ENCODE measurements around the gene PRKG1.

PRKG1 gene

DNA sequence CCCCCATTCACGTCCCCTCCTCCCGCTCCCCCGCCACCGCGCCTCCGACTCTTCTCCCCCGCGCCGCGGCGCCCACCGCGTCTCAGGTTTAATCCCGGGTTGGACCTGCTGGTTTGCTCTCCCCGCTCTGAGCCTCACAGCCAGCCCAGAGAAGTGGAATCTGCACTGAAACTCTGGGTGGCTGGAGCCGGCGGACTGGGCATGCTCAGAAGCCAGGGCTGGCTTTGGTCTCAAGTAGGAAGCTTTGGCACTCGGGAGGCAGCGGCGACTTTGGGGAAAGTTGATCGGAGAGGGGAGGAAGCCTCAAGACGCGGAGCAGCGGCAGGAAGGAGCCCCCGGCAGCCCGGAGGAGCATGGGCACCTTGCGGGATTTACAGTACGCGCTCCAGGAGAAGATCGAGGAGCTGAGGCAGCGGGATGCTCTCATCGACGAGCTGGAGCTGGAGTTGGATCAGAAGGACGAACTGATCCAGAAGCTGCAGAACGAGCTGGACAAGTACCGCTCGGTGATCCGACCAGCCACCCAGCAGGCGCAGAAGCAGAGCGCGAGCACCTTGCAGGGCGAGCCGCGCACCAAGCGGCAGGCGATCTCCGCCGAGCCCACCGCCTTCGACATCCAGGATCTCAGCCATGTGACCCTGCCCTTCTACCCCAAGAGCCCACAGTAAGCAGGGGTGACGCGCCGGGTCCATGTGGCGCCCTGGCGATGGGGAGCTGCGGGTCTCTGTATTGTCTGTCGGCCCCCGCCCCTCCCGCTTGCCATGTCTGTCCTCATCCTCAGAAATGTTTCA is at the start of gene PRKG1:
PRKG1 (plus strand) TSS at position 250 of the 791 bp plus-strand sequence.
- Histone ChIP-seq H3K4me1 (ENCODE audit: low read length) (no peaks in the 10 kb centered on the region), H2AFZ (ENCODE audit: low read depth, low read length) (no peak within 1 kb of the TSS), H3K4me2 (ENCODE audit: low read length) (no peak within 1 kb of the TSS), H3K27me3 (ENCODE audit: low read depth, low read length) (no peaks in the 10 kb centered on the region), H3K9ac (ENCODE audit: low read length) (no peak within 1 kb of the TSS), H3K4me3 (ENCODE audit: low read length) (no peak within 1 kb of the TSS), H3K79me2 (ENCODE audit: low read length) (no peaks in the 10 kb centered on the region), H4K20me1 (ENCODE audit: insufficient read depth, low read length) (no peaks in the 10 kb centered on the region), H3K9me3 (ENCODE audit: insufficient read depth, low read length) (no peaks in the 10 kb centered on the region), H3K36me3 (replicated peaks; ENCODE audit: low read depth, low read length) (no peaks in the 10 kb centered on the region), H3K27ac (ENCODE audit: low read length) (no peak within 1 kb of the TSS)
- TF ChIP-seq, protein P1, sequence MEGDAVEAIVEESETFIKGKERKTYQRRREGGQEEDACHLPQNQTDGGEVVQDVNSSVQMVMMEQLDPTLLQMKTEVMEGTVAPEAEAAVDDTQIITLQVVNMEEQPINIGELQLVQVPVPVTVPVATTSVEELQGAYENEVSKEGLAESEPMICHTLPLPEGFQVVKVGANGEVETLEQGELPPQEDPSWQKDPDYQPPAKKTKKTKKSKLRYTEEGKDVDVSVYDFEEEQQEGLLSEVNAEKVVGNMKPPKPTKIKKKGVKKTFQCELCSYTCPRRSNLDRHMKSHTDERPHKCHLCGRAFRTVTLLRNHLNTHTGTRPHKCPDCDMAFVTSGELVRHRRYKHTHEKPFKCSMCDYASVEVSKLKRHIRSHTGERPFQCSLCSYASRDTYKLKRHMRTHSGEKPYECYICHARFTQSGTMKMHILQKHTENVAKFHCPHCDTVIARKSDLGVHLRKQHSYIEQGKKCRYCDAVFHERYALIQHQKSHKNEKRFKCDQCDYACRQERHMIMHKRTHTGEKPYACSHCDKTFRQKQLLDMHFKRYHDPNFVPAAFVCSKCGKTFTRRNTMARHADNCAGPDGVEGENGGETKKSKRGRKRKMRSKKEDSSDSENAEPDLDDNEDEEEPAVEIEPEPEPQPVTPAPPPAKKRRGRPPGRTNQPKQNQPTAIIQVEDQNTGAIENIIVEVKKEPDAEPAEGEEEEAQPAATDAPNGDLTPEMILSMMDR (IDR thresholded peaks at IDR 0.05; ENCODE audit: low read depth, low read length) = no peak
- TF ChIP-seq EZH2phosphoT487 (IDR thresholded peaks at IDR 0.05; ENCODE audit: low read depth) = no peak

DNA sequence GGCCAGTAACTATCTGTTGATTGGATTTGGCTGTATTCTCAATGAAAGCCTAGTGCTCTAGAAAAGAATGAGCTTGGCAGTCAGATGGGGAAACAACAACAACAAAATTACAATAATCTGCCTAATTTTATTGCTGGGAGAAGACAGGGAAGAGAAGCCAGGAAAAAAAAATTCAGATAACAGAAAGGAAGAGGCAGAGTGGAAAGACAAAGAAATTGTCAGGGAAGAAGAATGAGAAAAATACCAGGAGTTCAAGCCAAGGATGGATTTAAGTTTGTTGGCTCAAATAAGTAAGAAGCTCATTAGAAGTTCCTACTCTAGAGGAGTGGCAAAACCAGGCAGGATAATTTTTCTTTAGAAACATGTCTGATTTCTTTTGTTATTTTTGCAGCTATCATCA is 45.9 kb upstream of the PRKG1 start:
- Histone ChIP-seq H3K27ac (ENCODE audit: low read length) (no peak overlapping the region), H3K4me3 (ENCODE audit: low read length) (no peak overlapping the region), H3K4me1 (ENCODE audit: low read length) (no peaks in the 10 kb centered on the region), H3K27me3 (ENCODE audit: low read depth, low read length) (no peaks in the 10 kb centered on the region), H3K36me3 (replicated peaks; ENCODE audit: low read depth, low read length) (no peaks in the 10 kb centered on the region), H2AFZ (ENCODE audit: low read depth, low read length) (no peak overlapping the region), H3K4me2 (ENCODE audit: low read length) (no peak overlapping the region), H3K79me2 (ENCODE audit: low read length) (no peaks in the 10 kb centered on the region), H4K20me1 (ENCODE audit: insufficient read depth, low read length) (no peaks in the 10 kb centered on the region), H3K9me3 (ENCODE audit: insufficient read depth, low read length) (no peaks in the 10 kb centered on the region), H3K9ac (ENCODE audit: low read length) (no peak overlapping the region)
- TF ChIP-seq, protein P1 (IDR thresholded peaks at IDR 0.05; ENCODE audit: low read depth, low read length) = no peak
- TF ChIP-seq EZH2phosphoT487 (IDR thresholded peaks at IDR 0.05; ENCODE audit: low read depth) = no peak

DNA sequence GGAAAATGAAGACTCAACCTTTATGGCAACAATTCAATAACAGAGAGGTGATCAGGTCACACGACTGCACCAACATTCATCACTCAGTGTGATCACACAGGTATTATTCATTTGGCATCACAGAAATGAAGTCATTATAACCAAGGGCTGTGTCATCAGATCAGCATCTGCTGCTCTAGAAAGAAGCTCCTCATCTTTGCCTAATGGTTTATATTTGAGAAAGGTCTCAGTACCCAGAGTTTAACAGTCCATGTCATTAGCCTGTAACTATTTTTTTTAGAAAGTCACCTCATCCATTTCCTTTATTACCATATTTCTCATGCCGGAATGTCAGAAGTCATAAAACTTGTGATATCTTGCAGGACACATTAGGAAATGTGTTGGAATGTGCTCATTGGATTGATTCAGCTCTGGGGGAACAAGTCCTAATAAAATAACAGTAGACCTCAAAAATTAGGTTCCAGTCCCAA is 45.1 kb upstream of the PRKG1 start:
- H3K79me2 ChIP-seq (ENCODE audit: low read length) = no peaks in the 10 kb centered on the region
- no peaks in the 10 kb centered on the region for H3K36me3 ChIP-seq (replicated peaks; ENCODE audit: low read depth, low read length)
- H3K27ac ChIP-seq (ENCODE audit: low read length) = no peak overlapping the region
- H3K9ac ChIP-seq (ENCODE audit: low read length) = no peak overlapping the region
- no peaks in the 10 kb centered on the region for H3K4me1 ChIP-seq (ENCODE audit: low read length)
- H2AFZ ChIP-seq (ENCODE audit: low read depth, low read length) = no peak overlapping the region
- no peak overlapping the region for H3K4me3 ChIP-seq (ENCODE audit: low read length)
- H3K9me3 ChIP-seq (ENCODE audit: insufficient read depth, low read length) = no peaks in the 10 kb centered on the region
- TF ChIP-seq EZH2phosphoT487 (IDR thresholded peaks at IDR 0.05; ENCODE audit: low read depth) = no peak
- no peaks in the 10 kb centered on the region for H4K20me1 ChIP-seq (ENCODE audit: insufficient read depth, low read length)
- no peaks in the 10 kb centered on the region for H3K27me3 ChIP-seq (ENCODE audit: low read depth, low read length)
- no peak overlapping the region for H3K4me2 ChIP-seq (ENCODE audit: low read length)

DNA sequence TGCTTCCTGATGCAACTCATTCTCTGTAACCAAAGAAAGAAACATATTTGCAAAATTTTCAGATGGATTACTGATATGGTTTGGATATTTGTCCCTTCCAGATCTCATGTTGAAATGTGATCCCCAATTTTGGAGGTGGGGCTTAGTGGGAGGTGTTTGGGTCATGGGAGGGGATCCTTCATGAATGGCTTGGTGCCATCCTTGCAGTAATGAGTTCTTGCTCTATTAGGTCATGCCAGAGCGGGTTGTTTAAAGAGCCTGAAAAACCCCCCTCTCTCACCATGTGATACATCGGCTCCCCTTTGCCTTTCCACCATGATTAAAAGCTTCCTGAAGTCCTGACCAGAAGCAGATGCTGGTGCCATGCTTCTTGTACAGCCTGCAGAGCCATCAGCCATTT is 43.8 kb upstream of the PRKG1 start:
- Histone ChIP-seq H3K27ac (ENCODE audit: low read length) (no peak overlapping the region), H3K4me2 (ENCODE audit: low read length) (no peak overlapping the region), H3K4me1 (ENCODE audit: low read length) (no peaks in the 10 kb centered on the region), H3K9ac (ENCODE audit: low read length) (no peak overlapping the region), H3K79me2 (ENCODE audit: low read length) (no peaks in the 10 kb centered on the region), H3K27me3 (ENCODE audit: low read depth, low read length) (no peaks in the 10 kb centered on the region), H2AFZ (ENCODE audit: low read depth, low read length) (no peak overlapping the region), H3K9me3 (ENCODE audit: insufficient read depth, low read length) (no peaks in the 10 kb centered on the region), H3K4me3 (ENCODE audit: low read length) (no peak overlapping the region), H3K36me3 (replicated peaks; ENCODE audit: low read depth, low read length) (no peaks in the 10 kb centered on the region), H4K20me1 (ENCODE audit: insufficient read depth, low read length) (no peaks in the 10 kb centered on the region)
- TF ChIP-seq EZH2phosphoT487 (IDR thresholded peaks at IDR 0.05; ENCODE audit: low read depth) = no peak
- TF ChIP-seq, protein P1 (IDR thresholded peaks at IDR 0.05; ENCODE audit: low read depth, low read length) = no peak

All from OCI-LY3 (cell line).